Parathyroid adenoma (tissue), 2 donors: ENCODE data around the gene CD200R1L.

Experiments
- H2AFZ ChIP-seq: fragments of 300-600 bp; sonication (generic); one replicate; pipeline ENCODE4 v1.7.0; 2017; ENCODE audit warnings: antibody characterized with exemption, mild to moderate bottlenecking
- H3K27ac ChIP-seq: fragments of 300-600 bp; sonication (generic); one replicate; pipeline ENCODE4 v1.7.0; 2017
- H3K27me3 ChIP-seq: fragments of 300-600 bp; sonication (generic); one replicate; pipeline ENCODE4 v1.7.0; 2017; ENCODE audit warnings: low read length; ENCODE audit not compliant: control insufficient read depth, insufficient read depth
- H3K36me3 ChIP-seq: fragments of 300-600 bp; sonication (generic); one replicate; pipeline ENCODE4 v1.7.0; 2017; ENCODE audit warnings: low read length; ENCODE audit not compliant: control insufficient read depth, insufficient read depth
- H3K4me1 ChIP-seq: fragments of 300-600 bp; sonication (generic); one replicate; pipeline ENCODE4 v1.7.0; 2017; ENCODE audit warnings: control low read depth
- H3K4me2 ChIP-seq: fragments of 300-600 bp; sonication (generic); one replicate; pipeline ENCODE4 v1.7.0; 2017; ENCODE audit warnings: low read length
- H3K4me3 ChIP-seq: fragments of 300-600 bp; sonication (generic); one replicate; pipeline ENCODE4 v1.7.0; 2017; ENCODE audit warnings: low read depth, low read length
- H3K79me2 ChIP-seq: fragments of 300-600 bp; sonication (generic); one replicate; pipeline ENCODE4 v1.7.0; 2017; ENCODE audit warnings: control low read depth
- H3K9ac ChIP-seq: fragments of 300-600 bp; sonication (generic); one replicate; pipeline ENCODE4 v1.7.0; 2017; ENCODE audit warnings: mild to moderate bottlenecking
- H3K9me3 ChIP-seq: fragments of 300-600 bp; sonication (generic); one replicate; pipeline ENCODE4 v1.7.0; 2017; ENCODE audit warnings: low read length; ENCODE audit not compliant: control insufficient read depth
- CTCF ChIP-seq: fragments of 300-600 bp; sonication (generic); IDR thresholded peaks from one replicate; pipeline ENCODE4 v1.7.0; 2017; ENCODE audit warnings: antibody characterized with exemption, mild to moderate bottlenecking
- donor health status: primary hyperparathyroidism.

CD200R1L gene

GRCh38 chr3:112789787-112790186, 56.9 kb downstream of the CD200R1L start:
- no peak overlapping the region for H3K9ac ChIP-seq
- peaks cover 3% of the 10 kb centered on the region for H3K9me3 ChIP-seq
- H3K27me3 ChIP-seq = no peaks in the 10 kb centered on the region
- H3K79me2 ChIP-seq = no peaks in the 10 kb centered on the region
- no peaks in the 10 kb centered on the region for H3K4me1 ChIP-seq
- H2AFZ ChIP-seq = no peak overlapping the region
- no peak overlapping the region for H3K4me3 ChIP-seq
- TF ChIP-seq CTCF = no peak
- H3K36me3 ChIP-seq = no peaks in the 10 kb centered on the region
- H3K27ac ChIP-seq = no peak overlapping the region
- no peak overlapping the region for H3K4me2 ChIP-seq

- no peaks in the 10 kb centered on the region for H3K79me2 ChIP-seq
- H2AFZ ChIP-seq = no peak overlapping the region
- no peak overlapping the region for H3K27ac ChIP-seq
- no peak overlapping the region for H3K4me3 ChIP-seq
- no peaks in the 10 kb centered on the region for H3K36me3 ChIP-seq
- no peak for TF ChIP-seq CTCF
- H3K9me3 ChIP-seq = peaks cover 3% of the 10 kb centered on the region
- H3K27me3 ChIP-seq = no peaks in the 10 kb centered on the region
- H3K4me2 ChIP-seq = no peak overlapping the region
- no peak overlapping the region for H3K9ac ChIP-seq
- H3K4me1 ChIP-seq = no peaks in the 10 kb centered on the region
These were observed 59.6 kb downstream of the CD200R1L start for GRCh38 chr3:112786881-112787579.

DNA sequence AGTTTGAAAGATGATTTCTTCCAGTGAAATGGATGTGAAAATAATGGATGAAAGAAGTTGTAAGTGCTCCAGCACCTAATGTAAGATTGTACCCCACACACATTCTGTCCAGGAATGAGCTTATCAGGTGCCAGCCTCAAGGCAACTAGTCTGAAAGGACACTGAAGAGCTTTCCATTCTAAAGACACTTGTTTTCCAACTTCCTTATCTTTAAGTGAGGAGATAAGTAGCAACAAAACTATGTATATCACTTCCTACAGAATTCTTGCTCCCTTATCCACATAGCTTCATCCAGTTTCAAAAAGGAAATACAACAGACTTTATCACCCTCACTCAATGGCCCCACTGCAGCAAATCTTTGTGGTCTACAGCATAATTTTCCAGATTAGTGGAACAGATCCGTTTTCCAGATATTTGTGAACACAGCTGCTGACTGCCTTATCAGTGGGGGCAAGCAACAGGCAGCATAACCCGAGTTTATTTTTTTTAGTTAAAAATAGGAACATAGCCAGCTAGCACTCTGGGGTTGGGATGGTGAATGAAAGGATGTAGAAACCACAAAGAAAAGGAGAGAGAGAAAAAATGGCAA, 60.6 kb downstream of the CD200R1L start:
- Histone ChIP-seq H2AFZ (no peak overlapping the region), H3K79me2 (no peaks in the 10 kb centered on the region), H3K4me1 (no peaks in the 10 kb centered on the region), H3K9ac (no peak overlapping the region), H3K27ac (no peak overlapping the region), H3K36me3 (no peaks in the 10 kb centered on the region), H3K9me3 (peaks cover 3% of the 10 kb centered on the region), H3K27me3 (no peaks in the 10 kb centered on the region), H3K4me3 (no peak overlapping the region), H3K4me2 (no peak overlapping the region)
- TF ChIP-seq CTCF = no peak

- TF ChIP-seq CTCF = no peak
- Histone ChIP-seq H2AFZ (no peak overlapping the region), H3K79me2 (no peaks in the 10 kb centered on the region), H3K9ac (no peak overlapping the region), H3K36me3 (no peaks in the 10 kb centered on the region), H3K4me1 (no peaks in the 10 kb centered on the region), H3K4me2 (no peak overlapping the region), H3K27me3 (no peaks in the 10 kb centered on the region), H3K9me3 (peaks cover 3% of the 10 kb centered on the region), H3K27ac (no peak overlapping the region), H3K4me3 (no peak overlapping the region)
These were observed 61.2 kb downstream of the CD200R1L start for GRCh38 chr3:112785321-112786001.
